Neural progenitor cell (in vitro differentiated cells): ENCODE measurements around the gene KLHL40. TPM values are rescaled to one million over a fixed set of nuclear protein-coding genes. Genes with fewer than 3 reads are reported as not detected.

Experiments used
- DNase-seq: peaks from one replicate; pipeline ENCODE4 v3.0.0-alpha.2; 2016; ENCODE audit warnings: low spot score
- H2AFZ ChIP-seq: fragments of 200-600 bp; sonication (generic); replicated peaks from 2 replicates; pipeline ENCODE4 v1.6.1; 2016; ENCODE audit warnings: antibody characterized with exemption
- H3F3A ChIP-seq: fragments of 200-600 bp; sonication (generic); 2 replicates; pipeline ENCODE4 v1.6.1; 2016; ENCODE audit warnings: antibody characterized with exemption, low read depth
- H3K27ac ChIP-seq: fragments of 200-600 bp; sonication (generic); 2 replicates; pipeline ENCODE4 v1.5.1; 2016; ENCODE audit warnings: mild to moderate bottlenecking
- H3K27me3 ChIP-seq: fragments of 200-600 bp; sonication (generic); 2 replicates; pipeline ENCODE4 v1.6.1; 2016; ENCODE audit warnings: mild to moderate bottlenecking, moderate library complexity
- H3K36me3 ChIP-seq: fragments of 200-600 bp; sonication (generic); 2 replicates; pipeline ENCODE4 v1.5.1; 2016
- H3K4me1 ChIP-seq: fragments of 200-600 bp; sonication (generic); 2 replicates; pipeline ENCODE4 v1.6.1; 2016; ENCODE audit warnings: mixed run types
- H3K4me2 ChIP-seq: fragments of 200-600 bp; sonication (generic); 2 replicates; pipeline ENCODE4 v1.6.1; 2016
- H3K4me3 ChIP-seq: fragments of 200-600 bp; sonication (generic); 2 replicates; pipeline ENCODE4 v1.5.1; 2016
- H3K79me2 ChIP-seq: fragments of 200-600 bp; sonication (generic); 2 replicates; pipeline ENCODE4 v1.6.1; 2016; ENCODE audit warnings: low read depth
- H3K9ac ChIP-seq: fragments of 200-600 bp; sonication (generic); 2 replicates; pipeline ENCODE4 v1.6.1; 2016
- H3K9me3 ChIP-seq: fragments of 200-600 bp; sonication (generic); 2 replicates; pipeline ENCODE4 v1.5.1; 2016; ENCODE audit warnings: low read depth
- H4K20me1 ChIP-seq: fragments of 200-600 bp; sonication (generic); 2 replicates; pipeline ENCODE4 v1.6.1; 2016; ENCODE audit warnings: low read depth
- H3K27ac Mint-ChIP-seq: 3 replicates; pipeline ENCODE4 v1.8.0; 2021; ENCODE audit warnings: mixed read lengths
- H3K27me3 Mint-ChIP-seq: 2 replicates; pipeline ENCODE4 v1.8.0; 2022; ENCODE audit warnings: low read depth, mild to moderate bottlenecking, inconsistent platforms, moderate library complexity, mixed read lengths; ENCODE audit not compliant: insufficient read depth
- H3K36me3 Mint-ChIP-seq: 3 replicates; pipeline ENCODE4 v1.8.0; 2021; ENCODE audit warnings: mixed read lengths
- H3K4me1 Mint-ChIP-seq: 3 replicates; pipeline ENCODE4 v1.8.0; 2021; ENCODE audit warnings: mixed read lengths
- H3K4me3 Mint-ChIP-seq: 3 replicates; pipeline ENCODE4 v1.8.0; 2021; ENCODE audit warnings: mild to moderate bottlenecking, moderate library complexity, mixed read lengths
- H3K9me3 Mint-ChIP-seq: 3 replicates; pipeline ENCODE4 v1.8.0; 2020; ENCODE audit warnings: mixed read lengths
- CTCF ChIP-seq: fragments of 200-600 bp; sonication (generic); IDR thresholded peaks from 2 replicates; pipeline ENCODE4 v1.5.1; 2017; ENCODE audit warnings: antibody characterized with exemption, mild to moderate bottlenecking
- EZH2 ChIP-seq: fragments of 200-600 bp; sonication (generic); IDR thresholded peaks from 2 replicates; pipeline ENCODE4 v1.6.1; 2017; ENCODE audit warnings: antibody characterized with exemption, mild to moderate bottlenecking, moderate library complexity
- EZH2phosphoT487 ChIP-seq: fragments of 200-600 bp; sonication (generic); IDR thresholded peaks from 2 replicates; pipeline ENCODE4 v1.6.1; 2017; ENCODE audit warnings: antibody characterized with exemption
- total RNA-seq: library from RNA; depleted of rRNA; stranded (reverse); fragments of >200 nt; gene quantifications from 2 replicates; pipeline ENCODE4 v1.2.3, GENCODE V29; 2015; ENCODE audit warnings: low replicate concordance

KLHL40 gene
- total RNA-seq, 1 donor from 2014 or later: not detected

- Histone ChIP-seq H3K4me3 (no peak overlapping the region), H3K4me1 (peaks cover 18% of the 10 kb centered on the region), H4K20me1 (no peaks in the 10 kb centered on the region), H3K9me3 (no peaks in the 10 kb centered on the region), H3K4me2 (no peak overlapping the region), H3K27me3 (no peaks in the 10 kb centered on the region), H3F3A (no peaks in the 10 kb centered on the region), H2AFZ (no peak overlapping the region), H3K27ac (no peak overlapping the region), H3K9ac (no peak overlapping the region), H3K79me2 (no peaks in the 10 kb centered on the region), H3K36me3 (no peaks in the 10 kb centered on the region)
- Mint-ChIP-seq H3K27ac (no peak overlapping the region), H3K4me1 (peaks cover 16% of the 10 kb centered on the region), H3K36me3 (no peaks in the 10 kb centered on the region), H3K27me3 (peaks cover under 1% of the 10 kb centered on the region), H3K9me3 (peaks cover 3% of the 10 kb centered on the region), H3K4me3 (no peak overlapping the region)
- no peak for DNase-seq
- TF ChIP-seq EZH2phosphoT487 (no peak), EZH2 (no peak), CTCF (no peak)
These were observed 51.2 kb downstream of the KLHL40 start for GRCh38 chr3:42736531-42736930.

- no peak overlapping the region for H3K4me2 ChIP-seq
- peaks cover 3% of the 10 kb centered on the region for H3K9me3 Mint-ChIP-seq
- no peaks in the 10 kb centered on the region for H3K79me2 ChIP-seq
- no peaks in the 10 kb centered on the region for H3K4me1 Mint-ChIP-seq
- H4K20me1 ChIP-seq: no peaks in the 10 kb centered on the region
- TF ChIP-seq CTCF (no peak), EZH2 (no peak), EZH2phosphoT487 (no peak)
- no peak overlapping the region for H3K27ac ChIP-seq
- no peaks in the 10 kb centered on the region for H3K36me3 ChIP-seq
- H3F3A ChIP-seq: peaks cover 4% of the 10 kb centered on the region
- H3K4me1 ChIP-seq: no peaks in the 10 kb centered on the region
- H3K36me3 Mint-ChIP-seq: no peaks in the 10 kb centered on the region
- no peaks in the 10 kb centered on the region for H3K9me3 ChIP-seq
- no peak overlapping the region for H3K4me3 ChIP-seq
- H2AFZ ChIP-seq: no peak overlapping the region
- H3K27ac Mint-ChIP-seq: no peak overlapping the region
- H3K27me3 Mint-ChIP-seq: peaks cover 2% of the 10 kb centered on the region
- H3K27me3 ChIP-seq: no peaks in the 10 kb centered on the region
- H3K4me3 Mint-ChIP-seq: no peak overlapping the region
- no peak overlapping the region for H3K9ac ChIP-seq
- no peak for DNase-seq
These were observed 54.2 kb downstream of the KLHL40 start for GRCh38 chr3:42739401-42740158.

GRCh38 chr3:42741796-42742195 is 56.5 kb downstream of the KLHL40 start:
- H3K36me3 ChIP-seq: no peaks in the 10 kb centered on the region
- H3K4me3 ChIP-seq: no peak overlapping the region
- no peak overlapping the region for H3K4me3 Mint-ChIP-seq
- no peak overlapping the region for H3K4me2 ChIP-seq
- H3K27ac ChIP-seq: no peak overlapping the region
- DNase-seq: no peak
- TF ChIP-seq CTCF (no peak), EZH2 (no peak), EZH2phosphoT487 (no peak)
- no peaks in the 10 kb centered on the region for H3K36me3 Mint-ChIP-seq
- peaks cover 8% of the 10 kb centered on the region for H3K4me1 ChIP-seq
- H3K9me3 ChIP-seq: no peaks in the 10 kb centered on the region
- H4K20me1 ChIP-seq: no peaks in the 10 kb centered on the region
- H3K4me1 Mint-ChIP-seq: peaks cover 6% of the 10 kb centered on the region
- H3K9ac ChIP-seq: no peak overlapping the region
- no peaks in the 10 kb centered on the region for H3K79me2 ChIP-seq
- H3K27me3 Mint-ChIP-seq: peaks cover 2% of the 10 kb centered on the region
- H3F3A ChIP-seq: peaks cover 4% of the 10 kb centered on the region
- no peaks in the 10 kb centered on the region for H3K27me3 ChIP-seq
- H3K9me3 Mint-ChIP-seq: peaks cover 3% of the 10 kb centered on the region
- H3K27ac Mint-ChIP-seq: no peak overlapping the region
- no peak overlapping the region for H2AFZ ChIP-seq

Other genes starting within 250 kb of the KLHL40 start
- gene VIPR1, start 182.9 kb upstream of the KLHL40 start, total RNA-seq: 1.4 and 2.9 TPM in 2 replicates
- gene SEC22C, start 103.6 kb upstream of the KLHL40 start, total RNA-seq: 48.5 and 48.6 TPM in 2 replicates
- gene SS18L2, start 94.7 kb upstream of the KLHL40 start, total RNA-seq: 58.4 and 108 TPM in 2 replicates
- gene NKTR, start 84.9 kb upstream of the KLHL40 start, total RNA-seq: 127 and 190 TPM in 2 replicates
- 4.4 and 5.7 TPM in 2 replicates for gene ZBTB47, start 31.8 kb upstream of the KLHL40 start, total RNA-seq
- gene HHATL, start 17.3 kb downstream of the KLHL40 start, total RNA-seq: not detected in 2 replicates
- 1.1 TPM in 1 of 2 replicates, not detected in the other for gene CCDC13, start 87.7 kb downstream of the KLHL40 start, total RNA-seq
- 110 and 181 TPM in 2 replicates for gene HIGD1A, start 119.0 kb downstream of the KLHL40 start, total RNA-seq
- gene ACKR2, start 123.9 kb downstream of the KLHL40 start, total RNA-seq: not detected in 2 replicates
- gene CYP8B1, start 190.3 kb downstream of the KLHL40 start, total RNA-seq: not detected in 2 replicates
- gene ZNF662, start 220.6 kb downstream of the KLHL40 start, total RNA-seq: not detected in 2 replicates